ENCODE data around the gene DCDC2B. TPM values are rescaled to one million over a fixed set of nuclear protein-coding genes. Genes with fewer than 3 reads are reported as not detected.

Gene DCDC2B
- total and polyA plus RNA-seq, 7 donors: 0.04 TPM; not detected in 6

- no peak for TF ChIP-seq CTCF (IDR thresholded peaks at IDR 0.05)
- Histone ChIP-seq H3K36me3 (ENCODE audit: insufficient read depth in 1 of 2, low read depth in 1 of 2) (peaks cover 20 to 55% of the 10 kb centered on the region in 2 donors), H3K4me1 (peaks cover 54% of the 10 kb centered on the region), H3K4me3 (no peak overlapping the region), H3K9me3 (no peaks in the 10 kb centered on the region), H3K27ac (peak overlapping the region; percentile 94), H3K27me3 (ENCODE audit: insufficient read depth in 3 of 3, low read length in 2 of 3) (no peaks in the 10 kb centered on the region)
- ATAC-seq (no peak), DNase-seq (peak in 1 of 2 donors; percentile 52)
- intact Hi-C loops (cut with DNase I): loop anchor here in 1 of 2 donors (2.0 kb wide), 1 partner anchor 17 kb away; no protein-coding TSS in a partner anchor
- WGBS, 3 donors: 27 to 59% (median 32%) methylated on average over 6 of the region's 6 CpGs
Observed at GRCh38 chr1:32197837-32198236, 11.1 kb upstream of the DCDC2B start.

GRCh38 chr1:32198237-32199042 lies 10.4 kb upstream of the DCDC2B start:
- DNase-seq: peak in 1 of 2 donors; percentile 44
- Histone ChIP-seq H3K27me3 (ENCODE audit: insufficient read depth in 3 of 3, low read length in 2 of 3) (no peaks in the 10 kb centered on the region), H3K36me3 (ENCODE audit: insufficient read depth in 1 of 2, low read depth in 1 of 2) (peaks cover 17 to 49% of the 10 kb centered on the region in 2 donors), H3K4me3 (peak overlapping the region; percentile 88), H3K4me1 (peaks cover 54% of the 10 kb centered on the region), H3K9me3 (no peaks in the 10 kb centered on the region), H3K27ac (peak overlapping the region; percentile 94)
- 72 to 84% (median 78%) methylated on average over 3 of the region's 3 CpGs for WGBS, 3 donors
- no peak for TF ChIP-seq CTCF (IDR thresholded peaks at IDR 0.05)
- intact Hi-C loops (cut with DNase I): loop anchor here in 1 of 2 donors (2.0 kb wide), 1 partner anchor 18 kb away; no protein-coding TSS in a partner anchor
- ATAC-seq: no peak

GRCh38 chr1:32199043-32199716 lies 9.7 kb upstream of the DCDC2B start:
- intact Hi-C loops (cut with DNase I): loop anchor here in 1 of 2 donors (2.0 kb wide), 1 partner anchor 18 kb away; no protein-coding TSS in a partner anchor
- Histone ChIP-seq H3K36me3 (ENCODE audit: insufficient read depth in 1 of 2, low read depth in 1 of 2) (peaks cover 14 to 47% of the 10 kb centered on the region in 2 donors), H3K27me3 (ENCODE audit: insufficient read depth in 3 of 3, low read length in 2 of 3) (no peaks in the 10 kb centered on the region), H3K27ac (peak overlapping the region; percentile 94), H3K9me3 (no peaks in the 10 kb centered on the region), H3K4me1 (peaks cover 54% of the 10 kb centered on the region), H3K4me3 (peak overlapping the region; percentile 88)
- ATAC-seq (no peak), DNase-seq (peak in 1 of 2 donors; percentile 35)
- TF ChIP-seq CTCF (IDR thresholded peaks at IDR 0.05): no peak
- WGBS, 3 donors: 34 to 55% (median 40%) methylated on average over 4 of the region's 4 CpGs

- Histone ChIP-seq H3K9me3 (no peaks in the 10 kb centered on the region), H3K4me1 (peaks cover 54% of the 10 kb centered on the region), H3K27ac (peak overlapping the region; percentile 94), H3K4me3 (peak overlapping the region; percentile 88), H3K36me3 (ENCODE audit: insufficient read depth in 1 of 2, low read depth in 1 of 2) (peaks cover 11 to 44% of the 10 kb centered on the region in 2 donors), H3K27me3 (ENCODE audit: insufficient read depth in 3 of 3, low read length in 2 of 3) (no peaks in the 10 kb centered on the region)
- WGBS, 3 donors: 8 to 17% (median 15%) methylated on average over 6 of the region's 6 CpGs
- DNase-seq: peak; percentile 82 to 92
- TF ChIP-seq CTCF (IDR thresholded peaks at IDR 0.05): no peak
- intact Hi-C loops (cut with DNase I): loop anchor here in 1 of 2 donors (2.0 kb wide), 1 partner anchor 19 kb away; no protein-coding TSS in a partner anchor
- ATAC-seq: peak; percentile 78 to 83 (median 82)
Observed at GRCh38 chr1:32199717-32200072, 9.2 kb upstream of the DCDC2B start.
